ENCODE measurements around the gene PDK3. TPM values are rescaled to one million over a fixed set of nuclear protein-coding genes. Genes with fewer than 3 reads are reported as not detected.

Gene PDK3
- total RNA-seq, 1 donor, result 9.0 TPM

GRCh38 chrX:24448762-24449250 lies 16.3 kb upstream of the PDK3 start:
- TF ChIP-seq CTCF (IDR thresholded peaks at IDR 0.05; ENCODE audit: extremely low read depth, low read depth, low read length), result no peak

GRCh38 chrX:24463077-24463476 lies 2.0 kb upstream of the PDK3 start:
- Histone ChIP-seq H2AFZ (ENCODE audit: low read length) (no peak overlapping the region), H3K4me1 (ENCODE audit: insufficient read depth, low read length) (no peaks in the 10 kb centered on the region), H3K9me3 (ENCODE audit: low read depth, low read length) (no peaks in the 10 kb centered on the region), H4K20me1 (ENCODE audit: insufficient read depth, low read length) (no peaks in the 10 kb centered on the region), H3K4me3 (ENCODE audit: insufficient read depth, low read length) (no peak overlapping the region), H3K79me2 (ENCODE audit: insufficient read depth, low read length) (no peaks in the 10 kb centered on the region), H3K27ac (ENCODE audit: low read depth, low read length) (no peak overlapping the region), H3K4me2 (ENCODE audit: insufficient read depth, low read length) (no peak overlapping the region), H3K27me3 (ENCODE audit: insufficient read depth, low read length) (peaks cover 6% of the 10 kb centered on the region), H3K36me3 (ENCODE audit: insufficient read depth, low read length) (no peaks in the 10 kb centered on the region)
- no peak for TF ChIP-seq CTCF (IDR thresholded peaks at IDR 0.05; ENCODE audit: extremely low read depth, low read depth, low read length)
- no peak for DNase-seq (ENCODE audit: insufficient read length, low spot score, missing footprints)

More at GRCh38 chrX:24448762-24449250, 16.3 kb upstream of the PDK3 start:
- H3K4me2 ChIP-seq (ENCODE audit: insufficient read depth, low read length), result no peak overlapping the region
- no peak overlapping the region for H3K4me3 ChIP-seq (ENCODE audit: insufficient read depth, low read length)
- DNase-seq (ENCODE audit: insufficient read length, low spot score, missing footprints), result no peak
- no peak overlapping the region for H2AFZ ChIP-seq (ENCODE audit: low read length)
- H3K79me2 ChIP-seq (ENCODE audit: insufficient read depth, low read length), result no peaks in the 10 kb centered on the region
- no peaks in the 10 kb centered on the region for H3K9me3 ChIP-seq (ENCODE audit: low read depth, low read length)
- H4K20me1 ChIP-seq (ENCODE audit: insufficient read depth, low read length), result no peaks in the 10 kb centered on the region
- no peaks in the 10 kb centered on the region for H3K4me1 ChIP-seq (ENCODE audit: insufficient read depth, low read length)
- no peak overlapping the region for H3K27ac ChIP-seq (ENCODE audit: low read depth, low read length)
- peaks cover 4% of the 10 kb centered on the region for H3K27me3 ChIP-seq (ENCODE audit: insufficient read depth, low read length)
- H3K36me3 ChIP-seq (ENCODE audit: insufficient read depth, low read length), result no peaks in the 10 kb centered on the region

- H3K9me3 ChIP-seq (ENCODE audit: low read depth, low read length), result no peaks in the 10 kb centered on the region
- no peak for DNase-seq (ENCODE audit: insufficient read length, low spot score, missing footprints)
- peaks cover 6% of the 10 kb centered on the region for H3K27me3 ChIP-seq (ENCODE audit: insufficient read depth, low read length)
- peak overlapping the region; percentile 77 for H3K4me2 ChIP-seq (ENCODE audit: insufficient read depth, low read length)
- H4K20me1 ChIP-seq (ENCODE audit: insufficient read depth, low read length), result no peaks in the 10 kb centered on the region
- no peak overlapping the region for H3K27ac ChIP-seq (ENCODE audit: low read depth, low read length)
- H3K4me3 ChIP-seq (ENCODE audit: insufficient read depth, low read length), result peak overlapping the region; percentile 75
- H3K79me2 ChIP-seq (ENCODE audit: insufficient read depth, low read length), result no peaks in the 10 kb centered on the region
- peak overlapping the region; percentile 59 for H2AFZ ChIP-seq (ENCODE audit: low read length)
- H3K36me3 ChIP-seq (ENCODE audit: insufficient read depth, low read length), result no peaks in the 10 kb centered on the region
- H3K4me1 ChIP-seq (ENCODE audit: insufficient read depth, low read length), result no peaks in the 10 kb centered on the region
- no peak for TF ChIP-seq CTCF (IDR thresholded peaks at IDR 0.05; ENCODE audit: extremely low read depth, low read depth, low read length)
These were observed 619 bp upstream of the PDK3 start for GRCh38 chrX:24464498-24464835.

- no peak for TF ChIP-seq CTCF (IDR thresholded peaks at IDR 0.05; ENCODE audit: extremely low read depth, low read depth, low read length)
- H3K27ac ChIP-seq (ENCODE audit: low read depth, low read length), result no peak overlapping the region
- H3K4me3 ChIP-seq (ENCODE audit: insufficient read depth, low read length), result peak overlapping the region; percentile 75
- H3K27me3 ChIP-seq (ENCODE audit: insufficient read depth, low read length), result peaks cover 6% of the 10 kb centered on the region
- H3K4me1 ChIP-seq (ENCODE audit: insufficient read depth, low read length), result no peaks in the 10 kb centered on the region
- no peaks in the 10 kb centered on the region for H3K9me3 ChIP-seq (ENCODE audit: low read depth, low read length)
- no peaks in the 10 kb centered on the region for H3K36me3 ChIP-seq (ENCODE audit: insufficient read depth, low read length)
- peak overlapping the region; percentile 77 for H3K4me2 ChIP-seq (ENCODE audit: insufficient read depth, low read length)
- no peaks in the 10 kb centered on the region for H4K20me1 ChIP-seq (ENCODE audit: insufficient read depth, low read length)
- no peak for DNase-seq (ENCODE audit: insufficient read length, low spot score, missing footprints)
- H3K79me2 ChIP-seq (ENCODE audit: insufficient read depth, low read length), result no peaks in the 10 kb centered on the region
- peak overlapping the region; percentile 47 for H2AFZ ChIP-seq (ENCODE audit: low read length)
These were observed 413 bp downstream of the PDK3 start for GRCh38 chrX:24465532-24465865.

Data from osteoblast (primary cell).